ENCODE results near the gene FSTL4. TPM values are rescaled to one million over a fixed set of nuclear protein-coding genes. Genes with fewer than 3 reads are reported as not detected.

Gene FSTL4
- total and polyA plus RNA-seq, 2 of the 4 experiments (the other 2 are of a cell fraction), result 0.18 TPM; not detected in 1

GRCh38 chr5:133425222-133425621 is 187.1 kb downstream of the FSTL4 start:
- CTCF ChIA-PET, result no interaction called here
- no peaks in the 10 kb centered on the region for H4K20me1 ChIP-seq (ENCODE audit: insufficient read depth, low read length)

More at GRCh38 chr5:133425222-133425621, 187.1 kb downstream of the FSTL4 start:
- Histone ChIP-seq H2BK120ac (ENCODE audit: low read depth, low read length) (no peak overlapping the region), H3K9me1 (ENCODE audit: insufficient read depth, low read length) (no peaks in the 10 kb centered on the region), H3K27ac (ENCODE audit: insufficient read depth, low read length) (no peak overlapping the region), H2BK5ac (ENCODE audit: low read depth, low read length, poor library complexity, severe bottlenecking) (no peak overlapping the region), H3K36me3 (ENCODE audit: control insufficient read depth, insufficient read depth, low read length) (no peaks in the 10 kb centered on the region), H3K9me3 (ENCODE audit: control insufficient read depth, insufficient read depth, low read length) (no peaks in the 10 kb centered on the region), H3K56ac (ENCODE audit: extremely low read depth, insufficient read depth, low read length) (no peak overlapping the region), H2BK15ac (ENCODE audit: low read depth, low read length) (no peak overlapping the region), H3K27me3 (ENCODE audit: control insufficient read depth, insufficient read depth, low read length) (peaks cover 8% of the 10 kb centered on the region), H2AK9ac (replicated peaks; ENCODE audit: low read depth, low read length, poor library complexity) (no peak overlapping the region), H4K5ac (ENCODE audit: low read depth, low read length) (no peak overlapping the region), H3K4ac (ENCODE audit: low read depth, low read length) (no peak overlapping the region), H3K18ac (ENCODE audit: low read depth, low read length) (no peak overlapping the region), H3K23ac (ENCODE audit: low read depth, low read length) (no peak overlapping the region), H2AFZ (replicated peaks; ENCODE audit: low read length, poor library complexity) (no peak overlapping the region), H4K8ac (ENCODE audit: low read depth in 2 of 2, low read length in 2 of 2) (no peak overlapping the region), H3K4me2 (ENCODE audit: low read depth, low read length) (no peak overlapping the region), H4K91ac (ENCODE audit: insufficient read depth, low read depth, low read length) (no peak overlapping the region), H3K9ac (ENCODE audit: low read depth, low read length) (no peak overlapping the region), H3K14ac (replicated peaks; ENCODE audit: low read depth, low read length) (no peak overlapping the region), H3K4me1 (ENCODE audit: control insufficient read depth, insufficient read depth, low read length) (no peaks in the 10 kb centered on the region), H3K4me3 (ENCODE audit: insufficient read depth, low read depth, low read length) (no peak overlapping the region), H3K79me1 (ENCODE audit: low read depth in 1 of 2, low read length in 2 of 2) (no peaks in the 10 kb centered on the region), H2BK20ac (ENCODE audit: low read depth, low read length) (no peak overlapping the region), H2AK5ac (ENCODE audit: low read depth, low read length) (no peak overlapping the region)
- ATAC-seq (ENCODE audit: low read depth) (no peak), DNase-seq (no peak)
- intact Hi-C loops (cut with micrococcal nuclease), result no loop called here
- in situ Hi-C loops (cut with MboI; ENCODE audit: low sequenced_read_pairs), result loop anchor here (10.0 kb wide), 1 partner anchor 520 kb away; no protein-coding TSS in a partner anchor
- POLR2A ChIA-PET (ENCODE audit: unreplicated experiment), result no interaction called here
- dilution Hi-C loops (cut with HindIII; ENCODE audit: low sequenced_read_pairs, unreplicated experiment), result no loop called here
- no CpG with 5 or more reads among the region's 5 CpGs for WGBS, 2 experiments (ENCODE audit: extremely low coverage in 2 of 2, insufficient read length in 1 of 2)
- TF ChIP-seq SMC3 (IDR thresholded peaks at IDR 0.05; ENCODE audit: low read depth, low read length) (no peak), MAZ (IDR thresholded peaks at IDR 0.05; ENCODE audit: borderline replicate concordance, low read depth, low read length) (no peak), CHD1 (IDR thresholded peaks at IDR 0.05; ENCODE audit: low read depth, low read length) (no peak), BHLHE40 (IDR thresholded peaks at IDR 0.05; ENCODE audit: low read depth, low read length) (no peak), NFE2L2 (IDR thresholded peaks at IDR 0.05; ENCODE audit: low read depth, low read length) (no peak), FOS (IDR thresholded peaks at IDR 0.05; ENCODE audit: low read depth, low read length) (no peak), RFX5 (IDR thresholded peaks at IDR 0.05; ENCODE audit: low read depth, low read length) (no peak), USF2 (IDR thresholded peaks at IDR 0.05; ENCODE audit: low read depth, low read length) (no peak), MXI1 (IDR thresholded peaks at IDR 0.05; ENCODE audit: borderline replicate concordance, low read depth, low read length) (no peak)
- TF ChIP-seq, protein P1, sequence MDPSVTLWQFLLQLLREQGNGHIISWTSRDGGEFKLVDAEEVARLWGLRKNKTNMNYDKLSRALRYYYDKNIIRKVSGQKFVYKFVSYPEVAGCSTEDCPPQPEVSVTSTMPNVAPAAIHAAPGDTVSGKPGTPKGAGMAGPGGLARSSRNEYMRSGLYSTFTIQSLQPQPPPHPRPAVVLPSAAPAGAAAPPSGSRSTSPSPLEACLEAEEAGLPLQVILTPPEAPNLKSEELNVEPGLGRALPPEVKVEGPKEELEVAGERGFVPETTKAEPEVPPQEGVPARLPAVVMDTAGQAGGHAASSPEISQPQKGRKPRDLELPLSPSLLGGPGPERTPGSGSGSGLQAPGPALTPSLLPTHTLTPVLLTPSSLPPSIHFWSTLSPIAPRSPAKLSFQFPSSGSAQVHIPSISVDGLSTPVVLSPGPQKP (IDR thresholded peaks at IDR 0.05; ENCODE audit: borderline replicate concordance, low read depth, low read length), result no peak
- BruUV-seq (replicated peaks), result no TSS peak

All from IMR-90 (cell line).